Liver (tissue), 3 donors: ENCODE results near the gene EXOC4.

Experiments used
- ATF3 ChIP-seq: IDR thresholded peaks from 2 replicates; pipeline ENCODE4 v1.6.1; 2016; ENCODE audit warnings: antibody characterized with exemption
- CTCF ChIP-seq: fragments of 150-350 bp; IDR thresholded peaks from 2 replicates; pipeline ENCODE4 v1.5.1; 2017; ENCODE audit warnings: improper control_type of control experiment, low read depth, low read length; ENCODE audit not compliant: missing input control
- FOXA1 ChIP-seq: IDR thresholded peaks from 2 replicates; pipeline ENCODE4 v1.6.1; 2016; ENCODE audit warnings: antibody characterized with exemption
- GABPA ChIP-seq, 2 donors: IDR thresholded peaks in 1 of 2; conservative IDR thresholded peaks in 1 of 2; 2 replicates each; pipeline ENCODE4 v1.6.1; 2016; ENCODE audit warnings: antibody characterized with exemption in 2 of 2, mild to moderate bottlenecking in 1 of 2, moderate library complexity in 1 of 2
- MAX ChIP-seq: IDR thresholded peaks from 2 replicates; pipeline ENCODE4 v1.6.1; 2016; ENCODE audit warnings: antibody characterized with exemption
- RAD21 ChIP-seq, 2 donors: IDR thresholded peaks; 2 replicates each; pipeline ENCODE4 v1.6.1; 2016; ENCODE audit warnings: antibody characterized with exemption in 2 of 2, mild to moderate bottlenecking in 2 of 2
- SP1 ChIP-seq: IDR thresholded peaks from 2 replicates; pipeline ENCODE4 v1.6.1; 2018; ENCODE audit warnings: antibody characterized with exemption, mild to moderate bottlenecking
- YY1 ChIP-seq: IDR thresholded peaks from 2 replicates; pipeline ENCODE4 v1.6.1; 2016; ENCODE audit warnings: antibody characterized with exemption, mild to moderate bottlenecking
- TF ChIP-seq, protein P1 (sequence below): IDR thresholded peaks from 2 replicates; pipeline ENCODE4 v1.6.1; 2016; ENCODE audit warnings: antibody characterized with exemption, mild to moderate bottlenecking
- donor health status: healthy.
- donor health status: healthy.

- TF ChIP-seq SP1: no peak
- no peak for TF ChIP-seq CTCF
- TF ChIP-seq RAD21 (IDR thresholded peaks at IDR 0.05): no peak
- TF ChIP-seq GABPA (IDR thresholded peaks at IDR 0.05 in 1 of 2, conservative IDR thresholded peaks at IDR 0.05 in 1 of 2): no peak
- TF ChIP-seq MAX: no peak
- no peak for TF ChIP-seq ATF3
- TF ChIP-seq, protein P1, sequence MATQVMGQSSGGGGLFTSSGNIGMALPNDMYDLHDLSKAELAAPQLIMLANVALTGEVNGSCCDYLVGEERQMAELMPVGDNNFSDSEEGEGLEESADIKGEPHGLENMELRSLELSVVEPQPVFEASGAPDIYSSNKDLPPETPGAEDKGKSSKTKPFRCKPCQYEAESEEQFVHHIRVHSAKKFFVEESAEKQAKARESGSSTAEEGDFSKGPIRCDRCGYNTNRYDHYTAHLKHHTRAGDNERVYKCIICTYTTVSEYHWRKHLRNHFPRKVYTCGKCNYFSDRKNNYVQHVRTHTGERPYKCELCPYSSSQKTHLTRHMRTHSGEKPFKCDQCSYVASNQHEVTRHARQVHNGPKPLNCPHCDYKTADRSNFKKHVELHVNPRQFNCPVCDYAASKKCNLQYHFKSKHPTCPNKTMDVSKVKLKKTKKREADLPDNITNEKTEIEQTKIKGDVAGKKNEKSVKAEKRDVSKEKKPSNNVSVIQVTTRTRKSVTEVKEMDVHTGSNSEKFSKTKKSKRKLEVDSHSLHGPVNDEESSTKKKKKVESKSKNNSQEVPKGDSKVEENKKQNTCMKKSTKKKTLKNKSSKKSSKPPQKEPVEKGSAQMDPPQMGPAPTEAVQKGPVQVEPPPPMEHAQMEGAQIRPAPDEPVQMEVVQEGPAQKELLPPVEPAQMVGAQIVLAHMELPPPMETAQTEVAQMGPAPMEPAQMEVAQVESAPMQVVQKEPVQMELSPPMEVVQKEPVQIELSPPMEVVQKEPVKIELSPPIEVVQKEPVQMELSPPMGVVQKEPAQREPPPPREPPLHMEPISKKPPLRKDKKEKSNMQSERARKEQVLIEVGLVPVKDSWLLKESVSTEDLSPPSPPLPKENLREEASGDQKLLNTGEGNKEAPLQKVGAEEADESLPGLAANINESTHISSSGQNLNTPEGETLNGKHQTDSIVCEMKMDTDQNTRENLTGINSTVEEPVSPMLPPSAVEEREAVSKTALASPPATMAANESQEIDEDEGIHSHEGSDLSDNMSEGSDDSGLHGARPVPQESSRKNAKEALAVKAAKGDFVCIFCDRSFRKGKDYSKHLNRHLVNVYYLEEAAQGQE: no peak
- no peak for TF ChIP-seq YY1
- no peak for TF ChIP-seq FOXA1
These were observed 21.4 kb downstream of the EXOC4 start for GRCh38 chr7:133274265-133274664.
